Activated CD4-positive, CD25-positive, alpha-beta regulatory T cell treated with anti-CD3 and anti-CD28 coated beads, Interleukin-2, amount 50 U/mL, for 72 hours (primary cell): ENCODE results near the gene TAF11L2.
"Not testable (repeated sequence)": the region's sequence is repeated elsewhere in the genome, so short reads cannot be mapped to it uniquely, and the experiment has no call there.

Experiments
- DNase-seq: peaks from one replicate; pipeline ENCODE4 v3.0.0; 2021

TAF11L2 gene

DNA sequence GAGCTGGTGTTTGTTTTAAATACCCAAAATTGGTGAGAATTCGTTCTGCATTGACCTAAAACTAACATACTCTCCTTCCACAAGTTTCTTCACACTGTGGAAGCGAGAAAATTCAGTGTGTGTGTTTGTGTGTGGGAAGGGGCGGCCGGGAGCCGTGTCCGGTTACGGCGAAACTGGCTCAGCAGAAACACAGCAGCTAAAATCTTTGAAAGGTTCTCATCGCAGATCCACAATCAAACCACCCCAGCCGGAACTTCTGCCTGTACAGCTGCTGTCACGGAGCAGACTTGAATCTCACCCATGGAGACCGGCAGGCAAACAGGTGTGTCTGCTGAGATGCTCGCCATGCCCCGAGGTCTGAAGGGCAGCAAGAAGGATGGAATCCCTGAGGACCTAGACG, 30.3 kb downstream of the TAF11L2 start, which contains the start of gene TAF11L6:
TSS of gene TAF11L6 (plus strand) at position 301 of the 400 bp plus-strand sequence.
- DNase-seq, result not testable (repeated sequence)
